ENCODE data around the gene PPP1R36.

DNA sequence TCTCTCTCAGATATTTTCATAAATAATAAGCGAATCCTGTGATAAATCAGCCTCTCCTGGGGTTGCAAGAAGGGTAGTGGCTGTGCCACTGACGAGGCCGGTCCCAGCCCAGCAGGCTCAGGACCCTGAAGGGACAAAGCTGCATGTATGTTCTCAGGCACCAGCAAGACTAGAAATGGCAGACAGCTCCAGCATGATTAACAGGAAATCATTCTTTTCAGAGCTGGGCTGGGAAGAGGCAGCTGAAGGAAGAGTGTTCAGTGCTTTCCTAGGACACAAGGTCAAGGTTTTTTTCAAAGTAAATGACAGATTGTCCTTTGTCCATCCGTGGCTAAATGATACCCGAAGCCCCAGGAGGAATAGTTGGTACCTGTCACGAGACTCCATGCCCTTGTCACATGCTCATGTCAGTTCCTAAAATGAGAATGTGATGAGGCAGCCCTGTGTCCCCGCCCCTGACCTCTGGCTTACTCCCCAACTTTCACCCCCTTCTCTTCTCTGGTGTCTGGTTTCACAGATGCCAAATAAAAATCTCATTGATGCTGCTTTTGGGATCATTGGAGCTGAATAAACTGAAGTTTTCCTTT lies 65.1 kb downstream of the PPP1R36 start:
- TF ChIP-seq, protein P1, sequence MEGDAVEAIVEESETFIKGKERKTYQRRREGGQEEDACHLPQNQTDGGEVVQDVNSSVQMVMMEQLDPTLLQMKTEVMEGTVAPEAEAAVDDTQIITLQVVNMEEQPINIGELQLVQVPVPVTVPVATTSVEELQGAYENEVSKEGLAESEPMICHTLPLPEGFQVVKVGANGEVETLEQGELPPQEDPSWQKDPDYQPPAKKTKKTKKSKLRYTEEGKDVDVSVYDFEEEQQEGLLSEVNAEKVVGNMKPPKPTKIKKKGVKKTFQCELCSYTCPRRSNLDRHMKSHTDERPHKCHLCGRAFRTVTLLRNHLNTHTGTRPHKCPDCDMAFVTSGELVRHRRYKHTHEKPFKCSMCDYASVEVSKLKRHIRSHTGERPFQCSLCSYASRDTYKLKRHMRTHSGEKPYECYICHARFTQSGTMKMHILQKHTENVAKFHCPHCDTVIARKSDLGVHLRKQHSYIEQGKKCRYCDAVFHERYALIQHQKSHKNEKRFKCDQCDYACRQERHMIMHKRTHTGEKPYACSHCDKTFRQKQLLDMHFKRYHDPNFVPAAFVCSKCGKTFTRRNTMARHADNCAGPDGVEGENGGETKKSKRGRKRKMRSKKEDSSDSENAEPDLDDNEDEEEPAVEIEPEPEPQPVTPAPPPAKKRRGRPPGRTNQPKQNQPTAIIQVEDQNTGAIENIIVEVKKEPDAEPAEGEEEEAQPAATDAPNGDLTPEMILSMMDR (CRISPR knock-in tag; IDR thresholded peaks at IDR 0.05): no peak
- TF ChIP-seq, protein P2, sequence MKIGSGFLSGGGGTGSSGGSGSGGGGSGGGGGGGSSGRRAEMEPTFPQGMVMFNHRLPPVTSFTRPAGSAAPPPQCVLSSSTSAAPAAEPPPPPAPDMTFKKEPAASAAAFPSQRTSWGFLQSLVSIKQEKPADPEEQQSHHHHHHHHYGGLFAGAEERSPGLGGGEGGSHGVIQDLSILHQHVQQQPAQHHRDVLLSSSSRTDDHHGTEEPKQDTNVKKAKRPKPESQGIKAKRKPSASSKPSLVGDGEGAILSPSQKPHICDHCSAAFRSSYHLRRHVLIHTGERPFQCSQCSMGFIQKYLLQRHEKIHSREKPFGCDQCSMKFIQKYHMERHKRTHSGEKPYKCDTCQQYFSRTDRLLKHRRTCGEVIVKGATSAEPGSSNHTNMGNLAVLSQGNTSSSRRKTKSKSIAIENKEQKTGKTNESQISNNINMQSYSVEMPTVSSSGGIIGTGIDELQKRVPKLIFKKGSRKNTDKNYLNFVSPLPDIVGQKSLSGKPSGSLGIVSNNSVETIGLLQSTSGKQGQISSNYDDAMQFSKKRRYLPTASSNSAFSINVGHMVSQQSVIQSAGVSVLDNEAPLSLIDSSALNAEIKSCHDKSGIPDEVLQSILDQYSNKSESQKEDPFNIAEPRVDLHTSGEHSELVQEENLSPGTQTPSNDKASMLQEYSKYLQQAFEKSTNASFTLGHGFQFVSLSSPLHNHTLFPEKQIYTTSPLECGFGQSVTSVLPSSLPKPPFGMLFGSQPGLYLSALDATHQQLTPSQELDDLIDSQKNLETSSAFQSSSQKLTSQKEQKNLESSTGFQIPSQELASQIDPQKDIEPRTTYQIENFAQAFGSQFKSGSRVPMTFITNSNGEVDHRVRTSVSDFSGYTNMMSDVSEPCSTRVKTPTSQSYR (CRISPR knock-in tag; IDR thresholded peaks at IDR 0.05; ENCODE audit: borderline replicate concordance): no peak
- TF ChIP-seq STAG1 (CRISPR knock-in tag; IDR thresholded peaks at IDR 0.05) (no peak), BHLHE40 (IDR thresholded peaks at IDR 0.05; ENCODE audit: low read length) (no peak), GABPA (IDR thresholded peaks at IDR 0.05; ENCODE audit: low read depth, low read length) (no peak), GABPA (CRISPR knock-in tag; IDR thresholded peaks at IDR 0.05; ENCODE audit: low read depth) (no peak)

All from HepG2 (cell line).